HepG2 (cell line): ENCODE measurements around the gene RSPH9. TPM values are rescaled to one million over a fixed set of nuclear protein-coding genes. Genes with fewer than 3 reads are reported as not detected.

ENCODE experiments used
- ATF7 ChIP-seq, 2 experiments: fragments of 450-650 bp in 1 of 2; sonication (generic) in 1 of 2; formaldehyde crosslinking in 1 of 2; IDR thresholded peaks; 2 replicates each; pipeline versions ENCODE4 v1.4.0 to v1.6.1; 2016 to 2020; ENCODE audit warnings: antibody characterized with exemption in 1 of 2, mild to moderate bottlenecking in 1 of 2, missing genetic modification reagents in 1 of 2
- CTCF ChIP-seq: sonication (generic); formaldehyde crosslinking; IDR thresholded peaks from 2 replicates; pipeline ENCODE4 v1.5.0; 2020; ENCODE audit warnings: mild to moderate bottlenecking, missing genetic modification reagents, moderate library complexity
- FOXP1 ChIP-seq, 2 experiments: fragments of 450-650 bp in 1 of 2; IDR thresholded peaks; 2 replicates each; pipeline ENCODE4 v1.6.1; 2017 to 2018; ENCODE audit warnings: antibody characterized with exemption in 1 of 2
- HMG20A ChIP-seq: IDR thresholded peaks from 2 replicates; pipeline ENCODE4 v1.6.1; 2016; ENCODE audit warnings: borderline replicate concordance
- HNF4A ChIP-seq: sonication (generic); formaldehyde crosslinking; IDR thresholded peaks from 2 replicates; pipeline ENCODE4 v1.4.0; 2020; ENCODE audit warnings: missing genetic modification reagents
- LCORL ChIP-seq, 2 experiments: fragments of 450-650 bp in 1 of 2; sonication (generic) in 1 of 2; formaldehyde crosslinking in 1 of 2; IDR thresholded peaks; 2 replicates each; pipeline versions ENCODE4 v1.5.0 to v1.6.1; 2017 to 2020; ENCODE audit warnings: antibody characterized with exemption in 1 of 2, missing genetic modification reagents in 1 of 2
- MLLT10 ChIP-seq: sonication (generic); formaldehyde crosslinking; IDR thresholded peaks from 2 replicates; pipeline ENCODE4 v1.4.0; 2020; ENCODE audit warnings: missing genetic modification reagents
- NFIC ChIP-seq: IDR thresholded peaks from 2 replicates; pipeline ENCODE4 v1.6.1; 2012; ENCODE audit warnings: mild to moderate bottlenecking, low read length, inconsistent platforms
- NR2C2 ChIP-seq: sonication (generic); formaldehyde crosslinking; IDR thresholded peaks from 2 replicates; pipeline ENCODE4 v1.4.0; 2020; ENCODE audit warnings: missing genetic modification reagents, mild to moderate bottlenecking, moderate library complexity, borderline replicate concordance
- NR2F1 ChIP-seq, 2 experiments: fragments of 450-650 bp in 1 of 2; formaldehyde crosslinking in 1 of 2; IDR thresholded peaks; 2 replicates each; pipeline versions ENCODE4 v1.5.0 to v1.6.1; 2016 to 2020; ENCODE audit warnings: mild to moderate bottlenecking in 1 of 2, missing compliant biosample characterization in 1 of 2, missing genetic modification reagents in 1 of 2, moderate library complexity in 1 of 2
- POLR2AphosphoS5 ChIP-seq: IDR thresholded peaks from 2 replicates; pipeline ENCODE4 v1.6.1; 2012; ENCODE audit warnings: low read depth, low read length
- TARDBP ChIP-seq: sonication (generic); formaldehyde crosslinking; IDR thresholded peaks from 2 replicates; pipeline ENCODE4 v1.8.0; 2022; ENCODE audit warnings: mild to moderate bottlenecking, missing genetic modification reagents
- TBX3 ChIP-seq: fragments of 450-650 bp; IDR thresholded peaks from 2 replicates; pipeline ENCODE4 v1.6.1; 2017; ENCODE audit warnings: antibody characterized with exemption, mild to moderate bottlenecking, inconsistent platforms, borderline replicate concordance
- TFDP2 ChIP-seq: sonication (generic); formaldehyde crosslinking; IDR thresholded peaks from 2 replicates; pipeline ENCODE4 v1.4.0; 2020; ENCODE audit warnings: missing genetic modification reagents
- ZFX ChIP-seq: sonication (generic); formaldehyde crosslinking; IDR thresholded peaks from 2 replicates; pipeline ENCODE4 v1.4.0; 2020; ENCODE audit warnings: mild to moderate bottlenecking, low read depth, missing genetic modification reagents, moderate library complexity
- ZNF281 ChIP-seq: sonication (generic); formaldehyde crosslinking; IDR thresholded peaks from 2 replicates; pipeline ENCODE4 v1.4.0; 2020; ENCODE audit warnings: missing genetic modification reagents, borderline replicate concordance
- ZNF614 ChIP-seq: IDR thresholded peaks from 2 replicates; pipeline ENCODE4 v1.6.1; 2018; ENCODE audit warnings: missing biosample characterization, missing genetic modification reagents, inconsistent platforms, borderline replicate concordance
- ZNF615 ChIP-seq: sonication (generic); formaldehyde crosslinking; IDR thresholded peaks from 2 replicates; pipeline ENCODE4 v1.5.0; 2020; ENCODE audit warnings: mild to moderate bottlenecking, missing genetic modification reagents, borderline replicate concordance
- ZNF710 ChIP-seq: sonication (generic); formaldehyde crosslinking; IDR thresholded peaks from 2 replicates; pipeline ENCODE4 v1.5.0; 2020; ENCODE audit warnings: mild to moderate bottlenecking, missing genetic modification reagents, borderline replicate concordance
- polyA plus RNA-seq, 8 experiments: library from polyadenylated mRNA; depleted of rRNA in 3 of 8; stranded (reverse) in 7 of 8; unstranded in 1 of 8; fragments of >200 nt; fragmentation: Illumina TruSeq in 4 of 8; extraction: Trizol in 4 of 8; gene quantifications; 2 replicates each; pipeline versions ENCODE4 v1.2.1 to v1.2.3, GENCODE V29; 2011 to 2016; ENCODE audit warnings: low read depth in 4 of 8, missing spikeins in 1 of 8, mixed read lengths in 1 of 8; ENCODE audit not compliant: insufficient read depth in 1 of 8
- total RNA-seq, 5 experiments: library from RNA; depleted of rRNA; stranded (reverse); fragments of >200 nt; fragmentation: Illumina TruSeq; extraction: Trizol; gene quantifications; 2 replicates each; pipeline ENCODE4 v1.2.3, GENCODE V29; 2016; ENCODE audit warnings: low read depth in 1 of 5

Gene RSPH9
- total and polyA plus RNA-seq, 2 of the 13 experiments (the other 11 are each of a cell fraction or from before 2014, with no cell fraction given), result 0.04 TPM; not detected in 1

- TF ChIP-seq ZNF710 (peak; percentile 76; the same call in 1 of the 2 replicates), NFIC (no peak), FOXP1 (IDR thresholded peaks at IDR 0.05) (no peak), FOXP1 (CRISPR knock-in tag; IDR thresholded peaks at IDR 0.05) (peak; percentile 32; the same call in 1 of the 2 replicates), CTCF (0 out of 2 replicates have a peak, but pooled peaks have one; percentile 20), ZNF615 (CRISPR knock-in tag) (peak; percentile 38; the same call in 1 of the 2 replicates), MLLT10 (CRISPR knock-in tag) (no peak), ZNF614 (0 out of 2 replicates have a peak, but pooled peaks have one; percentile 10), HMG20A (CRISPR knock-in tag) (peak; percentile 69; the same call in 1 of the 2 replicates), TARDBP (0 out of 2 replicates have a peak, but pooled peaks have one; percentile 27), ZNF281 (peak; percentile 66; the same call in 1 of the 2 replicates), POLR2AphosphoS5 (no peak), ATF7 (IDR thresholded peaks at IDR 0.05) (0 out of 2 replicates have a peak, but pooled peaks have one; percentile 14), ATF7 (CRISPR knock-in tag; IDR thresholded peaks at IDR 0.05) (peak; percentile 73; the same call in 1 of the 2 replicates), LCORL (IDR thresholded peaks at IDR 0.05) (no peak), LCORL (CRISPR knock-in tag; IDR thresholded peaks at IDR 0.05) (peak; percentile 59; the same call in 1 of the 2 replicates), NR2C2 (CRISPR knock-in tag) (peak; percentile 78), NR2F1 (CRISPR knock-in tag; IDR thresholded peaks at IDR 0.05) (peak in 1 of 2 experiments; percentile 36; a peak in 1 of 4 replicates), ZFX (peak; percentile 52; the same call in 1 of the 2 replicates), TBX3 (no peak), TFDP2 (no peak), HNF4A (CRISPR knock-in tag) (peak; percentile 63)
Observed at GRCh38 chr6:43714311-43715055, 69.6 kb downstream of the RSPH9 start (continued).
